DMS153 treated with DMSO at 0.1 percent for 48 hours (cell line): ENCODE results near the gene TRPM2.

Experiments
- DNase-seq: peaks from one replicate; lab custom pipeline; 2025; ENCODE audit not compliant: unreplicated experiment; lab: John Stamatoyannopoulos, UW

TRPM2 gene

GRCh38 chr21:44353191-44353970, at the start of gene TRPM2:
TRPM2 (plus strand) TSS chr21:44353621; CDS start chr21:44353701, 80 bp downstream.
- DNase-seq, result no peak

GRCh38 chr21:44304011-44304616, 49.3 kb upstream of the TRPM2 start:
- DNase-seq, result no peak

DNA sequence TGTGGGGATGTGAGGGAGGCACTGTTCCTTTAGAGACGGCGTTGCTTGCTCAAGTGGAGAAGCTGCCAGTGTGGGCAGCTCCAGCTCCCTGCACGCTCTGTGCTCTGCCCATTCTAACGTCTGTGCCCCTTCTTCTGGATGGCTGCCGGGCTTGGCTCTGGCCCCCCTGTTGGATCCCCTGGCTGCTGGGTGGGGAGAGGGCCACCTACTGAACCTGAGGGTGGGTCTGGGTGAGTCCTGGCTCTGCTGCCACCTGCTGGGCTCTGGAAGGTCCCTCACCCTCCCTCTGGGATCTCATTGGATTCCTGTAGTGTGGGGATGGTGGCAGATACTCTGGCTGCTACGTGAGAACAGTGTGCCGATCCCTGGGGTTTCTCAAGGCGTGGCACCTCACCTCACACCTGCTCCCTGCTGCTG, 48.5 kb upstream of the TRPM2 start:
- no peak for DNase-seq

- DNase-seq, result no peak
Measured at GRCh38 chr21:44305691-44306090, 47.7 kb upstream of the TRPM2 start.

GRCh38 chr21:44306936-44307704, 46.3 kb upstream of the TRPM2 start:
- no peak for DNase-seq

DNA sequence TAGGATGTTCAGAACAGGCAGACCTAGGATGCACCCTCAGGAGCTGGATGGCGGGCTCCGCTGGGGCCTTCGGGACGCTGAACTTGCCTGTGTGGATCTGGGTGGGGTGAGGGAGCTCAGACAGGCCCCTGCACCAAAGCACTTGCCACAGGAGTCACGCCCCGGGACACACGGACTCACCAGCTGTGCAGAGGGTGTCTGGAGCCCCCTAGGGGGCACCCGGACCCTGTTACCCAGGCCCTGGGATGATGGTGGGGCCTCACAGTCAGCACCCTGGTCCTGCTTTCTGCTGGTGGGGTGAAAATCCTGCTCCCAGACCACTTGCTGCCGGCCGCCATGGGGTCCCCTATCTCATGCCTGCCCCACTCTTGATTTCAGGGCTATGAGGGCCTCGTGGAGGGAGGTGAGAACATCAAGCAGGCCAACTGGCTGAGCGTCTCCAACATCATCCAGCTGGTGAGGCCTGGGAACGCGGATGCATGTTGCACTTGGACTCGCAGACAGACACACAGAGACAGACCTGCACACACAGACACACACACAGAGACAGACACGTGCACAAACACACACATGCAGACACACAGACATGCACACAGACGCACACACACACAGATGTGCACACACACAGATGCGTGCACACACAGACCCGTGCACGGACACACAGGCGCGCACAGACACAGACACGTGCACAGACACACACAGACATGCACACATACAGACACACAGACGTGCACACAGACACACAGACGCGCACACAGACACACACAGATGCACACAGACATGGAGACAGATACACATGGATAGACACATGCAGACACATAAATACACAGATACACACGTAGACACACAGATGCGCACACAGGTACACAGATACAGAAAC, 42.6 kb upstream of the TRPM2 start:
- DNase-seq, result no peak

GRCh38 chr21:44312089-44312488, 41.3 kb upstream of the TRPM2 start:
- no peak for DNase-seq

GRCh38 chr21:44312716-44313115, 40.7 kb upstream of the TRPM2 start:
- DNase-seq, result no peak

DNA sequence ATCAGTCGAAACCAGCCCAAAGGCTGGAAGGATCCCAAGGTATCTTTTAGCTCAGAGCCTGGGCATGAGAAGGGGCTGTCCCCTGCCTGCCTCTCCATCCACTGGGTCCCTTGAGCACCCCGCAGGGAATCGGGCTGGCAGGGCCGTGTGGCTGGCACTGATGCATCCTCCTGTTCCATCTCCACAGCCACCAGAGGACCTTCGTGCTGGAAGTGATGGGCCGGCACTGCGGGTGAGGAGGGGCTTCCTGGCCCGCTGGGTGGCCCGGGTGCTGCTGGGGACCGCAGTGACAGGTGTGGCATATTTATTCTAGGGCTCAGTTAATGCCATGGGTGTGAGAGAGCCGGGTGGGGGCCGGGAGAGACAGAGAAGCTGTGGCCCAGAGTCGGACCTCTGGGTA, 40.0 kb upstream of the TRPM2 start:
- DNase-seq, result no peak

GRCh38 chr21:44314128-44314527, 39.3 kb upstream of the TRPM2 start:
- DNase-seq, result no peak

DNA sequence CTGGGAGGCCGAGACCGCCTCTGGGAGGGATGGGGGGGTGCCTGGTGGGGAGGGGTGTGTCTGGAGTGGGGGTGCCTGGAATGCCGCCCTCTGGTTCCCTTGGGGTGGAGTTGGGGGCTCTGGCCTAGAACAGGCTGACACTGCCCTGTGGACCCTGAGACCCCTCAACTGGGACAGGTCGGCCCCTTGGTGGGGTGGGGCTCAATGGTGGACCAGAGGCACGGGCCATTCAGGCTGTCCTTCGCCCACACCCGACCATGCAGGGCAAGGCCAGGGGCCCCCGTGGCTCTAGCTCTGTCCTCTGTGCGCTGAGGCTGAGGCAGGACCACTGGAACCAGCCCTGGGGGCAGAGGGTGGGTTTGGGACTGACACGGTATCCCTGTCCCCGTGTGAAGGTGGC, 38.9 kb upstream of the TRPM2 start:
- no peak for DNase-seq

- DNase-seq, result no peak
Measured at GRCh38 chr21:44315691-44316203, 37.7 kb upstream of the TRPM2 start.

DNA sequence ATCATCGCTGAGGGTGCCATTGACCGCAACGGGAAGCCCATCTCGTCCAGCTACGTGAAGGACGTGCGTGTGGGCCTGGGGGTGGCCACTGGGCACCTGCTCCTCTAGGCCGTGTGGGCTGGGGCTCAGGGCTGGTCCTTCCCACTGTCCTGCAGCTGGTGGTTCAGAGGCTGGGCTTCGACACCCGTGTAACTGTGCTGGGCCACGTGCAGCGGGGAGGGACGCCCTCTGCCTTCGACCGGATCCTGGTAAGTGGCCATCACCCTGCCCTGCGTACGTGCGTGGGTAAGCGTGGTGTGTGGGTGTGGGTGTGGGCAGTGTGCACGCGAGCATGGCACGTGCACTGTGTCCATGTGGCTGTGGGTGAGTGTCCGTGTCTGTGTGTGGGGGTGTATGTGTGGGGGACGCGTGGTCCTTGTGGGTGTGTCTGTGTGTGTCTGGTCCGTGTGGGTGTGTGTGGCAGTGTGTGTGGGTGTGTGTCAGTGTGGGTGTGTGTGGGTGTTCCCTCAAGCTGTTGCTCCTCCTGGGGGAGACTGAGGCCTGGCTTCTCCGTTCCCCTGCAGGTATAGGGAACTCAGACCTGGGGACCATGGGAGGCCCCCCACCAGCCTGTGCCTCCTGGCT, 37.0 kb upstream of the TRPM2 start:
- no peak for DNase-seq

DNA sequence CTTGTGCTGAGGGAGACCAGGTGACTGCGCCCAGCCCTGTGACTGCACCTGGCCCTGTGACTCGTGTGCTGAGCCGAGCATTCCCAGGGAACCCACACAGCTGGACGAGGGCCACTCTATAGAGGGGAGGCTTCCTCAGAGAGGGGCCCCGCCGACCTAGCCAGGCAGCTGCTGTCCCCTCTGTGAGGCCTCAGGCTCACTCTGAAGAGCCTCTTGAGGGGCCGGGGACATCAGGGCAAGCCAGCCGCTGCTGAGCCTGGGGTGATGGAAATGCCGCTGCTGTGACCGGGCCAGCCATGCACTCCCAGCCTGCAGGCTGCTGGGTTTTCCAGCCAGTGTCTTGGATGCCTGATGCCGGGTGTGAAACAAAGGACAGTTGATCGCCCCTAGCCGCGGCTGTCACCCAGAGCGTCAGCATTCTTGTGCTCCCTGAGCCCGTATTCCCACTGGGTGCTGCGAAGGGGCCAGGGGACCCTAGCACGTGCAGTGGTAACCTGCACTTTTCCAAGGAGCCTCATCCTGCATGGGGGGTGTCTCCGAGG, 36.1 kb upstream of the TRPM2 start:
- no peak for DNase-seq

DNA sequence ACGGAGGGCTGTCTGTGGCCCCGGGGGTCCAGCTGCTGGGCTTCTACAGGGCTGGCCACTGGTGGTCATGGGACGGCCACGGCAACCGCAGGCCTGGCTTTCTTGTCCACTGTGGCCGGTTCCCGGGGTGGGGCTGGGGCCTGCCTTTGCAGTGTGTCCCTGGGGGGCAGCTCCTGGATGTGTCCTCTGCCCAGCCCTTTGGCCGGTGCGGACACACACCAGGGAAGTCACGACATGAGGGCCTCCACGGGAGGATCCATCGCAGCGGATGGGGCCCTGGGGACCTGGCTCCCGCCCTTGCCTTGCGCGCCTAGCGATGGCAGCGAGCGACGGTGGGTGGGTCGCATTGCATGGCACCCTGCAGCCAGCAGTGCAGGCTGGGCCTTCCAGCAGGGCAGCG, 35.5 kb upstream of the TRPM2 start:
- no peak for DNase-seq

DNA sequence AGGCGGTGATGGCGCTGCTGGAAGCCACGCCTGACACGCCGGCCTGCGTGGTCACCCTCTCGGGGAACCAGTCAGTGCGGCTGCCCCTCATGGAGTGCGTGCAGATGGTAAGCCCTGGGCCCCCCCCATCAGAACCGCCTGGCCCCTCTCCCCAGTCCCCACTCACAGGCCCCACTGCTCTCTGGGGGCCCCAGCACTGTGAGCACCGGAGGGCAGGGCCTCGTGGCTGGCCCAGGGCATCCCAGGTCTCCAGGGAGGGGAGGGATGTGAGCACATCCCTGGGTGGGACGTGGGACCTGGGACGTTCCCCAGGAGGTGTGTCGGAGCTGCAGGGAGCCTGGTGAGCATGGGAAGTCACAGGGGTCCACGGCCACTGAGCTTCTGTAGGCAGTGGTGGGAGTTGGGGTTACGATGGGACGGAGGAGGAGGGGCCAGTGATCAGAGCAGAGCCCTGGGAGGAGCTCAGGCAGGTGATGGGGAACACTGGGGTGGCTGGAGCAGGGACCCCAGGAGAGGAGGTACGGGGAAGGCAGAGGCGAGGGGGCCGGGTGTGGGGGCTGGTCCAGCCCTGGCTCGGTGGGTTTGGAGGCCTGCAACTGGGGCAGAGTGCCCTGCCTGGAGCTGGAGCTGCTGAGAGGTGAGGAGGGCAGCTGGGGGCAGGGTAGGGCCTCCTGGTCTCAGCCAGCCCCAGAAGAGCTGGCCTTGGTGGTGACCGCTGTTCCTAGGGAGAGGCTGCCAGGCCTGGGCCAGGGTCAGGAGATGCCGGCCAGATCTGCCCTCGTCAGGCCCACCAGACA, 34.7 kb upstream of the TRPM2 start:
- no peak for DNase-seq

DNA sequence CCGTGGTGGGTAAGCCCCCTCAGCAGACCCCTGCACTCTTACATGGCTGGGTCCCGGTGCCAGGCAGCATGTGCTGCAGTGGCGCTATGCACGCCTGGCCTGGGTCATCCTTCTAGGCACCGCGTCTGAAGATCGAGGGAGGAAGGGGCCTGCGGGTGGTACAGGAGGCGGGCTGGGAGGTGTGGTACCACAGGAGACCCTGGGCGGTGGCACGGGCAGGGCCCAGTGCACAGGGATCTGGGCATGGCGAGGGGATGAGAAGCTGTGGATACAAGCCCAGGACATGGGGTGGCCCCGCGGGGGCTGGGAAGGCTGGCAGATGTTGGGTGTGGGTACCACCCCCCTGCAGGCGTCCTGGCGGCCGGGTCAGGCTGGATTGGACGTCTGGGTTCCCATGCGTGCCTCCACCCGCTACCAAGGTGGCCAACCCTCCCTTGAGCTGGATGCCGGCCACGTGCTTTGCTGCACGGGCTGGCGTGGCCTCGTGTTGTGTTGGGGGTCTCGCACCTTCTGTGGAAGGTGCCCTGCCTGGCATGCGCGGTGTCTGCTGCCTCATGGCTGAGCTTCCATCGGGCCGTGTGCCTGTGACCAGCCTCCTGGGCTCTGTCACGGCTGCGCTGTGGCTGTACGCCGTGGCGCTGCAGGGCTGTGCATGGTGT, 33.9 kb upstream of the TRPM2 start:
- no peak for DNase-seq

DNA sequence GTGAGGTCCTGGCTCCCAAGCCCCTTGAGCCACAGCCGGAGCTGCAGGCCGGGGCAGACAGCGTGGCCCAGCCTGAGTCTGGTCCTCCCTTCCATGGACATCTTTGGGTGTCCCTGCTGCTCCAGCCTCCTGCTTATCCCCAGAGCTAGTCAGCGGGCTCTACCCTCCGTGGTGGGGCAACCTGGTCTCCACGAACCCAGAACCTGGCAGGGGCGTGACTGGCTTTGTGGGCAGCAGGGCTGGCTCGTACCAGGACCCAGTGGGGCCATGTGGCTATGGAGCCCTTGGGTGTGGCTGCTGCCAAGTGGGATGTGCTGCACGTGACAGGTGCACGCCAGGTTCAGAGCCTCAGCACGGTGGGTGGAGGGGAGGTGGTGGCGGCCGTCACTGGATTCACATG, 32.6 kb upstream of the TRPM2 start:
- DNase-seq, result no peak
